Fibroblast of skin of left biceps (primary cell): Measurements from ENCODE around the gene SLC25A11.

Experiments
- DNase-seq, 2 experiments: peaks; one replicate each; pipeline ENCODE4 v3.0.0-alpha.2; 2013; ENCODE audit warnings: low read depth in 2 of 2

Gene SLC25A11

DNA sequence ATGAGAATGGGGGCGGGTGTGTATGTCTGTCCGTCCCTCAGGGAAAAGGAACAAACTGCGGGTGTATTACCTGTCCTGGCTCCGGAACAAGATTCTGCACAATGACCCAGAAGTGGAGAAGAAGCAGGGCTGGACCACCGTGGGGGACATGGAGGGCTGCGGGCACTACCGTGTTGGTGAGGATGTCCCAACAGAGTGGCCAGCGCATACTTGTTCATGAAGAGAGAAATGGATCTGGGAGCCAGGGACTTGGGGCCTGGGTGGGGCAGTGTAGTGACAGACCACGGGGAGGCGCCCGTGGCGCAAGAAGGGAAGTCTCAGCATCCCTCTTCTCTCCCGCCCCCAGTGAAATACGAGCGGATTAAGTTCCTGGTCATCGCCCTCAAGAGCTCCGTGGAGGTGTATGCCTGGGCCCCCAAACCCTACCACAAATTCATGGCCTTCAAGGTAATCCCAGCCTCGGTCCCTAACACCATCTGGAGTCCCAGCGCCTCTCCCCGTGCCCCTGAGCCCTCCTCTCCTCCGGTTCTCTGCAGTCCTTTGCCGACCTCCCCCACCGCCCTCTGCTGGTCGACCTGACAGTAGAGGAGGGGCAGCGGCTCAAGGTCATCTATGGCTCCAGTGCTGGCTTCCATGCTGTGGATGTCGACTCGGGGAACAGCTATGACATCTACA is 44.1 kb downstream of the SLC25A11 start:
- no peak for DNase-seq

DNA sequence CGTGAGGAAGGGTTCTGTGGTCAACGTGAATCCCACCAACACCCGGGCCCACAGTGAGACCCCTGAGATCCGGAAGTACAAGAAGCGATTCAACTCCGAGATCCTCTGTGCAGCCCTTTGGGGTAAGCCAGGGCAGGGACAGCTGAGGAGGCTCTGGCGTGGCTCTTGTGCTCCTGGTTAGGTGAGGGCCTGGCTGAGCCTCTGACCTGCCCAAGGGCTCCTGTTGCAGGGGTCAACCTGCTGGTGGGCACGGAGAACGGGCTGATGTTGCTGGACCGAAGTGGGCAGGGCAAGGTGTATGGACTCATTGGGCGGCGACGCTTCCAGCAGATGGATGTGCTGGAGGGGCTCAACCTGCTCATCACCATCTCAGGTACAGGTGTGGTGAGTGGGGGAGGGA is 44.7 kb downstream of the SLC25A11 start:
- no peak for DNase-seq

- no peak for DNase-seq
These were observed 45.9 kb downstream of the SLC25A11 start for GRCh38 chr17:4893721-4894560.

DNA sequence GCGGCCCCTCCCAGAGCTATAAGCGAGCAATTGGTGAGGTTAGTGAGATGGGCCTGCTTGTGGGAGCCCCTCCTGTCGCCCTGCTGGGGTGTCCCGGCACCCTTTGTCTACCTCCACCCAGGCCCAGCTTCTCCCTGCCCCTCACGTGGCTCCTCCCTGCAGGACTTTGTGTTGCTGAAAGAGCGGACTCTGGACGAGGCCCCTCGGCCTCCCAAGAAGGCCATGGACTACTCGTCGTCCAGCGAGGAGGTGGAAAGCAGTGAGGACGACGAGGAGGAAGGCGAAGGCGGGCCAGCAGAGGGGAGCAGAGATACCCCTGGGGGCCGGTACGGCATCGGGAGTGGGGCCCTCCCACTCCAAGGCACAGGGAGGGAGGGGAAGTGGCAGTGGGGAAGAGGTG is 46.6 kb downstream of the SLC25A11 start:
- DNase-seq = no peak

DNA sequence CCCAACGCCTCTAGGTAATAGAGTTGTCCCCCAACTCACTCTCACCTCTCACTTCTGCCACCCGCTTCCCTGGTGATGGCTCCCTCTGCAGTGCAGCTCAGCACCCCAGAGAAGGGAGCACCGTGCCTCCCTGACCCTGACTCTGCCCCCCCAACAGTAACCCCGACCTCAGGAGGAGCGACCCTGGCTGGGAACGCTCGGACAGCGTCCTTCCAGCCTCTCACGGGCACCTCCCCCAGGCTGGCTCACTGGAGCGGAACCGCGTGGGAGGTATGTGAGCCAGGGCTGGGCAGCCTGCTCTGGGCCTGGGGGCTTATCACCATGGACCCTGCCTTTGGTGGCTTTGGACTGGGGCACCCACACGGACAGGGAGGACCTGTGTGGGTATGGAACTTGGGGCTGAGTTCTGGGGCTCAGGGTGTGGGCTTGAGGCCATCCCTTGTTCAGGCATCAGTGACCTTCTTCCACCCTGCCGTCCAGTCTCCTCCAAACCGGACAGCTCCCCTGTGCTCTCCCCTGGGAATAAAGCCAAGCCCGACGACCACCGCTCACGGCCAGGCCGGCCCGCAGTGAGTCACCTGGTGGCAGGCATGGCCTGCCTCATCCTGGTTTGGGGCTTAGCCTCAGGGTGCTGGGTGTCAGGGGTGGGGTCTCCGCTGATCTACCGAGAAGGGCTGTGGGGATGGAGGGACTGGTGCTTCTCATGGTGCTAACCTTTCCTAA is 47.2 kb downstream of the SLC25A11 start:
- no peak for DNase-seq

GRCh38 chr17:4891411-4892410 is 48.1 kb downstream of the SLC25A11 start:
- DNase-seq = no peak

DNA sequence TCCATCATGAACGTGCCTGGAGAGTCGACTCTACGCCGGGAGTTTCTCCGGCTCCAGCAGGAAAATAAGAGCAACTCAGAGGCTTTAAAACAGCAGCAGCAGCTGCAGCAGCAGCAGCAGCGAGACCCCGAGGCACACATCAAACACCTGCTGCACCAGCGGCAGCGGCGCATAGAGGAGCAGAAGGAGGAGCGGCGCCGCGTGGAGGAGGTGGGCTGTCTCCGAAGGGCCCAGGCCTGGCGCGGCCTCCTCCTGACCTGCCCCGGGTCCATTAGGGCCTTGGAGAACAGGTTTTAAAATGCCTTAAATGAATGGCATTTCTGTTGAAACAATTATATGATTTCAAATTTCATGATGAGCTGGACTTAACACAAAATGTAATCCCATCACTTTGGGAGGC is 52.3 kb downstream of the SLC25A11 start:
- no peak for DNase-seq
